Measurements from ENCODE around the gene TAF11L12.
"Not testable (repeated sequence)": the region's sequence is repeated elsewhere in the genome, so short reads cannot be mapped to it uniquely, and the experiment has no call there.

Gene TAF11L12

GRCh38 chr5:17610092-17610491, at the start of gene TAF11L12:
Gene TAF11L12 (plus strand): TSS chr5:17610392.
- DNase-seq: not testable (repeated sequence)

GRCh38 chr5:17585658-17586057, 24.5 kb upstream of the TAF11L12 start, which contains the start of gene TAF11L7:
Gene TAF11L7 (minus strand): TSS chr5:17585758.
- DNase-seq: not testable (repeated sequence)

GRCh38 chr5:17590860-17591259, 19.3 kb upstream of the TAF11L12 start, which contains the start of gene TAF11L8:
Gene TAF11L8 (minus strand): TSS chr5:17590960.
- DNase-seq: not testable (repeated sequence)

GRCh38 chr5:17594255-17594654, 15.9 kb upstream of the TAF11L12 start, which contains the start of gene TAF11L9:
Gene TAF11L9 (minus strand): TSS chr5:17594394.
- not testable (repeated sequence) for DNase-seq

GRCh38 chr5:17597728-17598127, 12.5 kb upstream of the TAF11L12 start, which contains the start of gene TAF11L10:
Gene TAF11L10 (minus strand): TSS chr5:17597828.
- not testable (repeated sequence) for DNase-seq

GRCh38 chr5:17603880-17604279, 6.3 kb upstream of the TAF11L12 start, which contains the start of gene TAF11L11:
Gene TAF11L11 (plus strand): TSS chr5:17604183.
- not testable (repeated sequence) for DNase-seq

- DNase-seq: no peak
These were observed 5.2 kb upstream of the TAF11L12 start for GRCh38 chr5:17604951-17605350.

GRCh38 chr5:17607461-17607860, 2.7 kb upstream of the TAF11L12 start:
- not testable (repeated sequence) for DNase-seq

- no peak for DNase-seq
These were observed 4.8 kb downstream of the TAF11L12 start for GRCh38 chr5:17614872-17615605.

- DNase-seq: no peak
These were observed 9.2 kb downstream of the TAF11L12 start for GRCh38 chr5:17619354-17619753.

GRCh38 chr5:17620627-17621026, 10.4 kb downstream of the TAF11L12 start:
- DNase-seq: no peak

- DNase-seq: no peak
These were observed 15.5 kb downstream of the TAF11L12 start for GRCh38 chr5:17625686-17626085.

GRCh38 chr5:17631788-17632187, 21.6 kb downstream of the TAF11L12 start, which contains the start of gene TAF11L13:
Gene TAF11L13 (plus strand): TSS chr5:17632088.
- DNase-seq: not testable (repeated sequence)

GRCh38 chr5:17634160-17634559, 24.0 kb downstream of the TAF11L12 start, which contains the start of gene TAF11L14:
Gene TAF11L14 (plus strand): TSS chr5:17634460.
- DNase-seq: no peak

GRCh38 chr5:17649232-17649631, 39.0 kb downstream of the TAF11L12 start:
- not testable (repeated sequence) for DNase-seq

GRCh38 chr5:17655201-17655759, 45.1 kb downstream of the TAF11L12 start:
- DNase-seq: not testable (repeated sequence)

- no peak for DNase-seq
These were observed 45.7 kb downstream of the TAF11L12 start for GRCh38 chr5:17655921-17656320.

Data from activated CD4-positive, alpha-beta T cell treated with anti-CD3 and anti-CD28 coated beads, Interleukin-2, amount 50 U/mL, for 48 hours (primary cell).